ENCODE measurements around the gene MRPL22. TPM values are rescaled to one million over a fixed set of nuclear protein-coding genes. Genes with fewer than 3 reads are reported as not detected.

Gene MRPL22
- polyA plus RNA-seq, 1 of the 3 experiments (the other 2 are of a cell fraction), result 50.7 TPM

DNA sequence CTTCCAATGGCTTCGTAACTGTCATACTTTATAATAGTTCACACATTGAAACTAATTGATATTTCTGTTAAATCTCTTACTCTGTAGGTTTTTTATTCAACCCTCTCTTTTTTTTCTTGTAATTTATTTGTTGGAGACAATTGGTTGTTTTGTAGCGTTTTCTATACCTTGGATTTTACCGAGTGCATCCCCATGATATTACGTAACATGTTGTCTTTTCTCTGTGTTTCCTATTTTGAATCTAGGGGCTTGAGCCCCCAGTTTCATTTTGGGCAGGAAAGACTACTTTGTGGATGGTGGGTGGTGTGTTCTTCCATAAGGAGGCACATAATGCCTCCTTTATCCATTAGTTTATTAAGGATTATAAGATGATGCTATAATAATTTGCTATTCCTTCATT, 7.4 kb downstream of the MRPL22 start (continued):
- no peak for TF ChIP-seq EZH2phosphoT487 (IDR thresholded peaks at IDR 0.05; ENCODE audit: borderline replicate concordance, low read depth)

DNA sequence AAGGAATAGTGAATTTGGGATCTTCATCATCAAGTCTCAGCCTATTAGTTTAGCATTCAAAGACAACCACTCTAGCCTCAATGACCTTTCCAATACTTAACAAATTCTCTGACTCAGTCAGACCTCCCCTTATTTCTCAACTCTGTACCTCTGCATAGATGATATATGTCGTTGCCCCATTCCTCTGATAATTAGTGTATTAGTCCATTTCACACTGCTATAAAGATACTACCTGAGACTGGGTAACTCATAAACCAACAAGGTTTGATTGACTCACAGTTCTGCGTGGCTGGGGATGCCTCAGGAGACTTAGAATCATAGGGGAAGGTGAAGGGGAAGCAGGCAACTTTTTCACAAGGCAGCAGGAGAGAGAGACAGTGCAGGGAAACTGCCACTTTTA, 8.9 kb downstream of the MRPL22 start:
- H3K79me2 ChIP-seq (ENCODE audit: insufficient read depth), result peaks cover 72% of the 10 kb centered on the region
- H3K36me3 ChIP-seq (replicated peaks in 1 of 2; ENCODE audit: control insufficient read depth in 1 of 2, insufficient read depth in 2 of 2, low read length in 1 of 2), result peaks cover 5 to 7% of the 10 kb centered on the region in 2 experiments
- H3K27ac ChIP-seq (ENCODE audit: low read depth in 2 of 2, low read length in 1 of 2), result no peak overlapping the region
- no peak for TF ChIP-seq YY1 (IDR thresholded peaks at IDR 0.05; ENCODE audit: low read depth)
- no peak for TF ChIP-seq SIN3A (IDR thresholded peaks at IDR 0.05; ENCODE audit: borderline replicate concordance, low read depth, low read length)
- no peak for TF ChIP-seq NRF1 (IDR thresholded peaks at IDR 0.05; ENCODE audit: low read depth, low read length)
- no peak for TF ChIP-seq GATA2 (CRISPR knock-in tag; IDR thresholded peaks at IDR 0.05)
- no peak for TF ChIP-seq SMC3 (IDR thresholded peaks at IDR 0.05; ENCODE audit: low read depth, low read length)
- 89% methylated on average over 2 of the region's 2 CpGs for whole genome bisulfite sequencing (ENCODE audit: low lambda C conversion rate)
- CTCF ChIA-PET, result no interaction called here
- peaks cover 4% of the 10 kb centered on the region for H3F3A ChIP-seq (replicated peaks; ENCODE audit: insufficient read depth)
- POLR2A ChIA-PET, result no interaction called here
- H3K9me2 ChIP-seq, result no peaks in the 10 kb centered on the region
- H3K9ac ChIP-seq, result no peak overlapping the region
- no peak overlapping the region for H2AFZ ChIP-seq (ENCODE audit: low read depth)
- no peak for DNase-seq
- peaks cover 5% of the 10 kb centered on the region; the same call in 1 of the 2 replicates for H4K20me1 ChIP-seq (ENCODE audit: insufficient read depth)
- H3K27me3 ChIP-seq (ENCODE audit: insufficient read depth), result no peaks in the 10 kb centered on the region
- H3K9me3 ChIP-seq, result no peaks in the 10 kb centered on the region
- H3K4me2 ChIP-seq, result no peak overlapping the region
- no peaks in the 10 kb centered on the region for H3K4me1 ChIP-seq (ENCODE audit: control insufficient read depth in 1 of 2, insufficient read depth in 2 of 2, low read depth in 1 of 2, low read length in 1 of 2)
- no peak overlapping the region for H3K4me3 ChIP-seq (ENCODE audit: low read depth in 2 of 2, low read length in 1 of 2)

DNA sequence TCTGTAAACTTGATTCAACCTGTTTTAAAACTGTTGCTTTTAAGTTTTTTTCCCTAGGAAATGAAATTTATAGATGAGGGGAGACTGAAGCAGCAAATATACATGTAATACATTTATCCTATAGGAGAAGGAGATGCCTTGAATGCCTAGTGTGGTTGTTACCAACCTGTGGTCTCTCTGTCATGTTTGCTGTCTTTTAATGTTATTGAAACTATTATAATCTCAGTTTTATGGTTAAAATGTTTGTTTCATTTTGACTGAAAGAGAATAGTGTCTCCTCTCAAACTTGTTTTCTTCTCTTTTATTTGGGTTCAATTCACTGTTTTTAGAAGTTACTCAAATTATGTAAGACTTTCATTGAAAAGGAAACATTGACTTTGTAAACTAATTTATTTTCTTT, 15.8 kb downstream of the MRPL22 start:
- ChIA-PET POLR2A (no interaction called here), CTCF (interaction anchor here (1.6 to 1.8 kb wide), 2 partner anchors 10 to 11 kb away, joined by 5 to 6 read pairs; no protein-coding TSS in a partner anchor)
- Histone ChIP-seq H3K79me2 (ENCODE audit: insufficient read depth) (0 out of 2 replicates have a peak, but pooled peaks cover 11% of the 10 kb centered on the region), H3K4me2 (no peak overlapping the region), H3K36me3 (replicated peaks in 1 of 2; ENCODE audit: control insufficient read depth in 1 of 2, insufficient read depth in 2 of 2, low read length in 1 of 2) (peaks cover 29 to 41% of the 10 kb centered on the region in 2 experiments), H3K9me2 (no peaks in the 10 kb centered on the region), H3K4me1 (ENCODE audit: control insufficient read depth in 1 of 2, insufficient read depth in 2 of 2, low read depth in 1 of 2, low read length in 1 of 2) (no peaks in the 10 kb centered on the region), H3K9ac (no peak overlapping the region), H3K9me3 (no peaks in the 10 kb centered on the region), H3K27ac (ENCODE audit: low read depth in 2 of 2, low read length in 1 of 2) (no peak overlapping the region), H2AFZ (ENCODE audit: low read depth) (no peak overlapping the region), H3F3A (replicated peaks; ENCODE audit: insufficient read depth) (no peaks in the 10 kb centered on the region), H3K27me3 (ENCODE audit: insufficient read depth) (no peaks in the 10 kb centered on the region), H3K4me3 (ENCODE audit: low read depth in 2 of 2, low read length in 1 of 2) (no peak overlapping the region), H4K20me1 (ENCODE audit: insufficient read depth) (no peaks in the 10 kb centered on the region)
- TF ChIP-seq FOXJ3 (CRISPR knock-in tag; IDR thresholded peaks at IDR 0.05), result no peak
- no peak for TF ChIP-seq RFX5 (IDR thresholded peaks at IDR 0.05; ENCODE audit: low read length)
- TF ChIP-seq YY1 (IDR thresholded peaks at IDR 0.05; ENCODE audit: low read depth), result no peak
- TF ChIP-seq TAF1 (IDR thresholded peaks at IDR 0.05; ENCODE audit: borderline replicate concordance, low read depth, low read length), result no peak
- no peak for TF ChIP-seq MXI1 (IDR thresholded peaks at IDR 0.05; ENCODE audit: low read depth, low read length)
- TF ChIP-seq CHD2 (IDR thresholded peaks at IDR 0.05; ENCODE audit: low read length, partially characterized antibody), result no peak
- TF ChIP-seq ZBTB33 (IDR thresholded peaks at IDR 0.05; ENCODE audit: borderline replicate concordance, low read depth), result no peak
- no peak for TF ChIP-seq SMC3 (IDR thresholded peaks at IDR 0.05; ENCODE audit: low read depth, low read length)
- TF ChIP-seq TEAD4 (IDR thresholded peaks at IDR 0.05; ENCODE audit: borderline replicate concordance, insufficient read depth), result no peak
- TF ChIP-seq JUND (IDR thresholded peaks at IDR 0.05), result no peak
- TF ChIP-seq SIN3A (IDR thresholded peaks at IDR 0.05; ENCODE audit: borderline replicate concordance, low read depth, low read length), result no peak
- DNase-seq, result no peak
